HG03439 (cell line): ENCODE results near the gene OBSCN.

Experiments used
- ATAC-seq: cut with Tn5 transposase; IDR thresholded peaks from one replicate; pipeline ENCODE4 v1.9.1; 2021; ENCODE audit warnings: mild to moderate bottlenecking, moderate library complexity; ENCODE audit not compliant: unreplicated experiment

Gene OBSCN

GRCh38 chr1:228304225-228304624, 96.4 kb downstream of the OBSCN start:
- no peak for ATAC-seq

- no peak for ATAC-seq
Observed at GRCh38 chr1:228304766-228305395, 97.0 kb downstream of the OBSCN start.

- no peak for ATAC-seq
Observed at GRCh38 chr1:228305721-228306152, 97.9 kb downstream of the OBSCN start.

GRCh38 chr1:228306275-228307217, 98.7 kb downstream of the OBSCN start:
- ATAC-seq, result no peak

GRCh38 chr1:228307218-228308023, 99.6 kb downstream of the OBSCN start:
- ATAC-seq, result no peak

- no peak for ATAC-seq
Observed at GRCh38 chr1:228308085-228308601, 100.3 kb downstream of the OBSCN start.

- no peak for ATAC-seq
Observed at GRCh38 chr1:228308628-228309325, 100.9 kb downstream of the OBSCN start.

GRCh38 chr1:228309326-228310067, 101.7 kb downstream of the OBSCN start:
- no peak for ATAC-seq

GRCh38 chr1:228310162-228310792, 102.4 kb downstream of the OBSCN start:
- no peak for ATAC-seq

- no peak for ATAC-seq
Observed at GRCh38 chr1:228311091-228311490, 103.2 kb downstream of the OBSCN start.

GRCh38 chr1:228312136-228312764, 104.4 kb downstream of the OBSCN start:
- no peak for ATAC-seq

- ATAC-seq, result no peak
Observed at GRCh38 chr1:228313536-228314277, 105.9 kb downstream of the OBSCN start.

- no peak for ATAC-seq
Observed at GRCh38 chr1:228314315-228314657, 106.4 kb downstream of the OBSCN start.

GRCh38 chr1:228314658-228315483, 107.0 kb downstream of the OBSCN start:
- ATAC-seq, result no peak

GRCh38 chr1:228315484-228315944, 107.7 kb downstream of the OBSCN start:
- no peak for ATAC-seq

GRCh38 chr1:228315945-228316588, 108.2 kb downstream of the OBSCN start:
- ATAC-seq, result no peak
